IPS-NIHi7 (cell line): Measurements from ENCODE around the gene SAV1.
A peak's percentile ranks its signal among the peaks of the same experiment; 100 is the strongest.

Experiments used
- DNase-seq: peaks from one replicate; pipeline ENCODE4 v3.0.0; 2012; ENCODE audit warnings: mixed read lengths; ENCODE audit errors: extremely low spot score

The SAV1 gene

DNA sequence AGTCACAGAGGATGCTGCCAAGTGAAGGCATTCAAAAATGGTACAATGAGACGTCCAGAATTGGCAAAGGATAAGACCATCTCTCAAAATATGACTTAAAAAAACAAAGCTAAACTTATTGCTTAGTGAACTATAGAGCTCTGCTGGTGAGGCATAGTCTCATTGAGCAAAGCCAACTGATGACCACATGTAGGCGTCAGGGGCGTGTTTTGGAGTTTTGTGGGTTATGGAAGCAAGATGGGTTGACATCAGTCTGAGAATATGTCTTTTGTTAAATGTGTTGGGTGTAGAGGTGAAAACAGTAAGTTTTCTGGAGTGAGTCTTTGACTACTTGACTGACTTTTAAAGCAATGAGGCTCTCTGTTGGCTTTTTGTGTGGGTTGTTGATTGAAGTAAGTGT is 60.9 kb downstream of the SAV1 start:
- no peak for DNase-seq

DNA sequence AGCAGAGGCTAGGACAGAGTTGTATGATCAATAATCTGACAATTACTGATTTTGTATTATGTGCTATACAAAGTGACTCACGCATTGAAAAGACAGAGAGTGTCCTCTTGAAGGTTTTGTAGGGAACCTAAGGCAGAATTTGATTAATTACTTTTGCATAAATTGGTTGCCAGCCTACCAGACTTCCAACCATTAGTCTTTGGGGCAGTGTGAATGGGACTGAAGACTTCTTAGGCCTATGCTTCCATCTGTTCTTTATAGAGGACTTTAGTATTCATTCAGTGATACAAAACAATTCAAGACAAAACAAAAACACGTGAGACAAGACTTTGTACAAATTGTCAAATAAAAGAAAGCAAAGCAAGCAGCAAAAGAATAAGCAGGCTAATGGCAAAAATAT is 61.6 kb downstream of the SAV1 start:
- DNase-seq = no peak

DNA sequence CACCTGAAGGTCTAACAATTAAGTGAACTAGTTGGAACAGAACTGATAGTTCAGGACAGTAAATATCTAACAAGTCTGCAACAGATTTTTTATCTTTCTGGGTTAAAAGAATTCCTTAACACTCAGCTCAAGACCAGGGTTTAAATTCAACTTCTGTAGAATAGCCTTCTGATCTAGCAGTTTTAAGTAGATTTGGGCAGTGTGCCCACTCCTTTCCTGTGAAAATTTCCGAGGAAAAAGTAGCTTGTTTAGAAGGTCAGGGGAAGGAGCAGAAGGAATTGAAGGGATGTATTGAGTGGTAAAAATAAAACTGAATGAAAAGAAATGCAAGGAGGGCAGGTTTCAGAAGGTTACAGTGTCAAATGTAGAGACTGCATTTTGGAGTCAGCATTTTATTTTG is 62.3 kb downstream of the SAV1 start:
- no peak for DNase-seq

DNA sequence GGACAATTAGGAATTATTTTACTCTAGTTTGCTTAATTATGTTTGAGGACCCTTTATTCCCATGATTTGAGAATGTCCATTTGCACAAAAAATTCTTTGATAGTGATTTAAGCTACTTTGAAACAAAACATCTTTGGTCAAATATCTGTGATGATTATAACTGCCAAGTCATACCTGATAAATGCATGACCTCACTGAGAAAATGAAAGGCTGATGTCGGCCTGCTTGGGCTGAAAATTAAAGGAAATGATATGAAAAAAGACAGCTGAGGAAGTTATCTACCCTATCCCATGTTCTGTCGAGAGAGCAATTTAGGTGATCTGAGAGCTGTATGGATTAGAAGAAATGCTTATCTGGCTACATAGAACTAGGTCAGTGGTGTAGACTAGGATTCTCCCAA is 64.5 kb downstream of the SAV1 start:
- DNase-seq = no peak

DNA sequence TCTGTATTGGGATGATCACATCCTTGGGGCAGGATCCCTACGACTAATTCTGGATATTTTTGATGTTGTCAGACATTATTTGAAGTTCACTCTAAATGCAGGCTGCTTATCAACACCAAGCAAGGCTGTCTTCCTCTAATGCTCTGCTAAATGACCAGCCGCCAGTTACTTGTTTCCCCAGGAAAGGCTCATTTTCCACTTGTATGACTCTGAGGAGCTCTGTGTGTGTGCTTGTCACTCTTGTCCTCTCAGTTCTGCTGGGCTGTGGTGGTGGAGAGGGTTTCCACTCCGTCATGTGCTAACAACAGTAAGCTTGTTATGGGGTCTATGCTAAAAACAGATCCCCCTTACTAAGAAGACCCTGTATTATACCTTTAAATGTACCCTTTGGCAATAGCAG is 66.1 kb downstream of the SAV1 start:
- DNase-seq = no peak

DNA sequence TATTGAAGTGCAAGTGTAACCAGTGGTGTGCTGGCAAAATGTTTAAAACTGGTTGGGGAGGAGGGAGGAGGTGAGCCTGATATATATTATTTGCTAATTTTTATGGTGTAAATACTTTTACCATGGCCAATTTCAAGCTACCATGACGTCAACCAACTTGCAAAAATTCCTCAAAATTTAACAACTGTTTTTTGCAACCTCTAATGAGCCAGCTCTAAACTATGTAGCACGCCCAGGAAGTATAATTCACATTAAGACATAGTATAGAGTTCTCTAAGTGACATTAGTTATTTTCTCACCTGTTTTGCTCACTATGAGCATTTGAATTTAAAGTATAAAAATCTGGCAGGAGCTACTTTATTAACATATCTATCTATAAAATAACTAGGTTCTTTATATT is 66.7 kb downstream of the SAV1 start:
- no peak for DNase-seq

DNA sequence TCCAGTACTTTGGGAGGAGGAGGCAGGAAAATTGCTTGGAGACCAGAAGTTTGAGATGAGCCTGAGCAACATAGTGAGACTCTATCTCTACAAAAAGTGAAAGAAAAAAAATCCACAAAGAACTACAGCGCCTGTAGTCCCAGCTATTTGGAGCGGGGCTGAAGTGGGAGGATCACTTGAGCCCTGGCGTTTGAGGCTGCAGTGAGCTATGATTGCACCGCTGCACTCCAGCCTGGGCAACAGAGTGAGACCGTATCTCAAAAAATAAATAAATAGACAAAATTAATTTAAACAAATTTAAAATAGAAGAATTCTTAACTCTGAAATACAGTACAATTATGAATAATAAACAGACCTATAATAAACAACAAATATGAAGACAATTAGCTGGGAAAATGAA is 67.3 kb downstream of the SAV1 start:
- no peak for DNase-seq

DNA sequence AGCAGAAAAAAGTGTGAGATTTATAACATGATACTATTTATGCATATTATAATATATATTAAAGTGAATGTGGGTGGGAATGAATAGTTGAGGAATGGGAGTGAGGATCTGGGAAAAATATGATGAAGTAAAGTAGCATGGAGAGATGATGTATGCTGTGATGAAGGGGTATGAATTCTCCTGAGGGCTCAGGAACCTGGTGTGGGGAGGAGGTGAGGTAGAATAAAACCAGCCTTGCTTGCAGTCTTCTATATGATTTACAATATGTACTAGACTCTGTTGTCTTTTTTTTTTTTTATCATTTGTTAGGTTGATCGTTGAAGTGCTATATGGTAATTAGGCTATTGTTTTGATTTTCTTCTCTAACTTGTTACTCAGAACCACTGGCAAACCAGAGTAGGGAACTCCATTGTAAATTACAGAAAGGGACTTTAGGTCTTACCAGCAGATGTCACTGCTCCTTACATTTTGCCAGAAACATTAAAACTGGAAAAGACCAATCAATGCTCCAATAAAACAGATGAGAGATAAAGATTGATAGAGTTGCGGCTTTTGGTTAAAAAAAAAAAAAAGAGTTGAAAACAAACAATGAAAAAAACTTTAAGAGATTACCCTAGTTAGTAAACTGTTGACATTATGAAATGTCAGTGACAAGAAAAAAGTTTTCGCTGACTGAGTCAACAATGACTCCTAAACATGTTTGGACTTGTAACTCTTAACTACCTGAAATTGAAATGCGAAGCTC is 68.2 kb downstream of the SAV1 start:
- peak; percentile 23 for DNase-seq

DNA sequence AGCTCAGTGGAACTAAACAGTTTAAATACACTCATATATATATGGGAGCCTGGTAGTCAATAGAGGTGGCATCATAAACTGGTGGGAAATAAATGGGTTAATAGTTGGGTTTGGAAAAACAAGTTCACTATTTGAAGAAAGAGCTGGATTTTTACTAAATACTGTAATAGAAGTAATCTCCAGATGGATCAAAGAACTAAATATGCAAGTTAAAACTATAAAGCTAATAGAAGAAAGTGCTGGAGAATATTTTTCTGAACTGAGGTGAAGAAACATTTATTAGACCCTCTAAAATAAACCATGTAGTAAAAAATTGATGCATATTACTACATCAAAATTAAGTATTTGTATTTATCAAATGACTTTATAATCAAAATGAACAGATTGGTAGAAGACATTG is 69.3 kb downstream of the SAV1 start:
- DNase-seq = no peak

DNA sequence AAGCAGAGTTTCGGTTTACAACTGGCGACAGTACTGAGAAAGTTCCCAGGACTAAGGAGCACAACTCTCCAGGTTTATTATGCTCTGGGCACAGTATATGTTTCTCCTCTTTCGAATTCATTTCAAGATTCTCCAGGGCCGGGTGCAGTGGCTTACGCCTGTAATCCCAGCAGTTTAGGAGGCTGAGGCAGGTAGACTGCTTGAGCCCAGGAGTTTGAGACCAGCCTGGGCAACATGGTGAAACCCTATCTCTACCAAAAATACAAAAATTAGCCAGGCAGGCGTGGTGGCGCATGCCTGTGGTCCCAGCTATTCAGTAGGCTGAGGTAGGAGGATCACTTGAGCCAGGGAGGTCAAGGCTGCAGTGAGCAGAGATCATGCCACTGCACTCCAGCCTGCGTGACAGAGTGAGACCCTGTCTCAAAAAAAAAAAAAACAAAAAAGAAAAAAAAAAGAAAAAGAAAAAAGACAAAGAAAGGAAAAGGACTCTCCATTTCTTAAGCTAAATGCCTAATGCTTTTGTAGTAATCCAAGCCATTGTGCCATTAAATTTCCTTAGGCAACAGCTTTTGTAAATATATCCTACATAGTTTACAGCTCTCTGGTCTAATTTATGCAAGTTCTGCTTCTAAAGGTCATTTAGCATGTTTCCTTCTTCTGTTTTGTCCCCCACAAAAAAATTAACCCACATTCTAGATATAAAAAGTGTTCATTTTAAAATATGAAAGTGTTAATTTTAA is 73.4 kb downstream of the SAV1 start:
- DNase-seq = no peak

DNA sequence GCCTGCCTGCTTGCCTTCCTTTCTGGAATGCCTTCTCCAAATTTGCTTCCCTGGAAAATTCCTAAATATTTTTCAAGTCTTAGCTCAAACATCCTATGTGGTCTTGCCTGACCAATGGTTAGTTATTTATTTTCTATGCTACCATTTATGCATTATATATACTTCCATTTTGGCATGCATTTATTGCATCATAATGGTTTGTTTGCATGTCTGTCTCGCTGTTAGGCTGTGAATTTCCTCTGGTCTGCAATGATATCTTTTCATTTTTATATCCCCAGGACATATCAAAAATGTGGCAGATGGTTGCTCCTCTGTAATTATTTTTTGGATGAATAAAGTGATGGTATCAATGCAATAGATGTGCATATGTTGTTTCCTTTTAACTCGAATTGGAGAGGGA is 77.6 kb downstream of the SAV1 start:
- DNase-seq = no peak
